ENCODE results near the gene BCL2L1. TPM values are rescaled to one million over a fixed set of nuclear protein-coding genes. Genes with fewer than 3 reads are reported as not detected.

The BCL2L1 gene
- polyA plus RNA-seq, 1 of the 3 experiments (the other 2 are of a cell fraction) = 99.9 TPM

DNA sequence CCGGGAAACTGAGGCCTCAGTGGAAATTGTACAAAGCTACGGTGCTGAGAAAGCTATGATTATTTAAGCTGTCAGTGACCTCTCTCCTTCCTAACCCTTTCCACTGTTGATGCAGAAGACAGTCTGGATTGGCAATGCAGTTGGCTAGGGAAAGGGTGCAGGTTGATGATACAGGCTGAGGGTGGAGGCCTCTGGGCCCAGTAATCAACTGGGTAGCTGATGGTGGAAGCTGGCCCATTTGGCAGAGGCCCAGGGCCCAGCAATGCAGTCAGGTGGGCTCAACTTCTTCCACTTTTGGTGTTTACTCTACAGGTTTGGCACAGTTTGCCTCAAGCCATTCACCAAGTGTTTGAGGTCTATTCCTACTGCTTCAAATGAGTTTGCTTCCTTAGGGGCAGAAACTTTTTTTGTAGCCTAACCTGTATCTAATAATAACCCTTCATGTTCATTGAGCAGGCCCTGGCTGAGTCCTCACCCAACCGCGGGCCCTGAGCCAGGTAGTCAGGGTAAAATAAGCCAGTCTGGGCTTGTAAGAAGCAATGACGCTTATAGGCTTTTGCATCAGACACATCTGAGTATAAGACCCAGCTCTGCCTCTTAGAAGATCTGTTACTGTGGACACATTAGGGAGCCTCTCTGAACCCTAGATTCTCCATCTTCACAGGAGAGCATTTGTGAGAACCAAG, 12.1 kb downstream of the BCL2L1 start (continued):
- TF ChIP-seq, protein P1, sequence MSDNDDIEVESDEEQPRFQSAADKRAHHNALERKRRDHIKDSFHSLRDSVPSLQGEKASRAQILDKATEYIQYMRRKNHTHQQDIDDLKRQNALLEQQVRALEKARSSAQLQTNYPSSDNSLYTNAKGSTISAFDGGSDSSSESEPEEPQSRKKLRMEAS (IDR thresholded peaks at IDR 0.05; ENCODE audit: low read depth) = no peak
- no peak for TF ChIP-seq MXI1 (IDR thresholded peaks at IDR 0.05; ENCODE audit: low read depth, low read length)
- no peak for TF ChIP-seq NFIC (IDR thresholded peaks at IDR 0.05; ENCODE audit: borderline replicate concordance)
- TF ChIP-seq GABPA (IDR thresholded peaks at IDR 0.05; ENCODE audit: low read depth) = no peak
- no peak for TF ChIP-seq FOXM1 (IDR thresholded peaks at IDR 0.05; ENCODE audit: low read depth)
- no peak for TF ChIP-seq EP300 (IDR thresholded peaks at IDR 0.05; ENCODE audit: borderline replicate concordance in 1 of 2, low read depth in 1 of 2, low read length in 1 of 2)

DNA sequence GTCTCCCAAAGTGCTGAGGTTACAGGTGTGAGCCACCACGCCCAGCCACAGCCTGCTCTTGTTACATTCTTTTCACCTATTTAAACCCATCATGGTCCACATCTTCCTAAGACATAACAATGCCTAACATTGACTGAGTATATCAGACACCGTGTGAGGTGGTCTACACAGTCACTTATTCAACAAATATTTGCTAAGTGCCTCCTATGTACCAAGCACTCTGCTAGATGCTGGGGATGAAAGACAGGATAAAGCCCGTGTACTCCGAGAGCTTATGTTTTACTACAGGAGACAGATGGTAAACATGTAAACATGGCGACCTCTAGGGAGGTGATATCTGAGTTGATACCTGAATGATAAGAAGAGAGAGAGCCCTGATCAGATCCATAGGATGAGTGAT, 12.7 kb downstream of the BCL2L1 start:
- no peaks in the 10 kb centered on the region for H3K9me2 ChIP-seq
- peaks cover 88% of the 10 kb centered on the region for H3K79me2 ChIP-seq (ENCODE audit: insufficient read depth)
- TF ChIP-seq RXRA (IDR thresholded peaks at IDR 0.05; ENCODE audit: borderline replicate concordance, low read depth) = no peak
- no peak for TF ChIP-seq SIN3A (IDR thresholded peaks at IDR 0.05; ENCODE audit: borderline replicate concordance, low read depth, low read length)
- TF ChIP-seq TAF1 (IDR thresholded peaks at IDR 0.05; ENCODE audit: borderline replicate concordance, low read depth, low read length) = no peak
- no peak for TF ChIP-seq MEF2A (IDR thresholded peaks at IDR 0.05; ENCODE audit: borderline replicate concordance, low read depth)
- WGBS (ENCODE audit: low lambda C conversion rate) = 89% methylated on average over 5 of the region's 5 CpGs
- no peak overlapping the region for H3K4me3 ChIP-seq (ENCODE audit: low read depth in 2 of 2, low read length in 1 of 2)
- H3K27me3 ChIP-seq (ENCODE audit: insufficient read depth) = no peaks in the 10 kb centered on the region
- ChIA-PET POLR2A (no interaction called here), CTCF (interaction anchor here (2.2 to 3.0 kb wide), 2 partner anchors 48 to 97 kb away, joined by 5 to 12 read pairs; no protein-coding TSS in a partner anchor)
- no peak for DNase-seq
- H3K9me3 ChIP-seq = no peaks in the 10 kb centered on the region
- H3K9ac ChIP-seq = no peak overlapping the region
- H3K4me1 ChIP-seq (ENCODE audit: control insufficient read depth in 1 of 2, insufficient read depth in 2 of 2, low read depth in 1 of 2, low read length in 1 of 2) = peaks cover 25 to 43% of the 10 kb centered on the region in 2 experiments
- no peak overlapping the region for H3K4me2 ChIP-seq
- no peak overlapping the region for H2AFZ ChIP-seq (ENCODE audit: low read depth)
- peaks cover 49 to 72% of the 10 kb centered on the region in 2 experiments for H3K36me3 ChIP-seq (replicated peaks in 1 of 2; ENCODE audit: control insufficient read depth in 1 of 2, insufficient read depth in 2 of 2, low read length in 1 of 2)
- H3K27ac ChIP-seq (ENCODE audit: low read depth in 2 of 2, low read length in 1 of 2) = no peak overlapping the region
- no peaks in the 10 kb centered on the region for H4K20me1 ChIP-seq (ENCODE audit: insufficient read depth)
- peaks cover 53% of the 10 kb centered on the region for H3F3A ChIP-seq (replicated peaks; ENCODE audit: insufficient read depth)

DNA sequence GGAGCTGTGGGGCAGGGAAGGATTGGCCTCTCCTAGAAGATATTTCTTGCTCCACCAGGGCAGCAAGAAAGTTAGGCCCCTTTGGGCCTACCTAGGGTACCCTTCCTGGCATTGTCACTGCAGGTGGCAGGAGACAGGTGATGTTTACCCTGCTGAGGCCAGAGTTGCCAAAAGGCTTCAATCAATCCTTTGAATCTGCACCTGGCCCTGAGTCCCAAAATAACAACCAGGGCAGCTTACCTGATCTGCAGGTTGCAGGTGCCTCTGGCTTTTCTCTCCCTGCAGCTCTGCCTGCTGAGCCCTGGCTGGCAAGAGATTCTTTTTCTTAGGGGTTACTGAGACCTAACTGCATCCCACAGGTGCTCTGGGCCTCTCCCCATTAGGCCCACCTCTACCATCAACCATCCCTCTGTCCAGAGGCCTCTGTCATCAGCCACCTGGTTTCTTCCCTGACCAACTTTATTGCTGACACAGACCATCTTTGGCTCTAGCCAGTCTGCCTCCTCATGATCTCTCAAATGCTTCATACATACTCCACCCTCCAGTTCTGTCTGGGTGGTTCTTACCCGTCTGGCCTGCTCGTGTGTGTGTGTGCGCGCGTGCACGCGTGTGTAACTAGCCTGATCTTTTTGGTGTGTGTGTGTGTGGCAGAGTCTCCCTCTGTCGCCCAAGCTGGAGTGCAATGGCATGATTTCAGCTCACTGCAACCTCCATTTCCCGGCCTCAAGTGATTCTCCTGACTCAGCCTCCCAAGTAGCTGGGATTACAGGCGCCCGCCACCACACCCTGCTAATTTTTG, 13.7 kb downstream of the BCL2L1 start:
- no peak for TF ChIP-seq SIN3A (IDR thresholded peaks at IDR 0.05; ENCODE audit: borderline replicate concordance, low read depth, low read length)
- no peak for TF ChIP-seq RXRA (IDR thresholded peaks at IDR 0.05; ENCODE audit: borderline replicate concordance, low read depth)
- no peak for TF ChIP-seq GATA2 (CRISPR knock-in tag; IDR thresholded peaks at IDR 0.05)
- no peak for DNase-seq
- peaks cover 88% of the 10 kb centered on the region for H3K79me2 ChIP-seq (ENCODE audit: insufficient read depth)
- H3K4me2 ChIP-seq = no peak overlapping the region
- no peak overlapping the region for H2AFZ ChIP-seq (ENCODE audit: low read depth)
- ChIA-PET POLR2A (no interaction called here), CTCF (interaction anchor here (1.6 to 3.0 kb wide), 2 partner anchors 15 to 47 kb away, joined by 8 to 12 read pairs; partner anchors contain the start of gene BCL2L1)
- H3K4me3 ChIP-seq (ENCODE audit: low read depth in 2 of 2, low read length in 1 of 2) = no peak overlapping the region
- peaks cover 51% of the 10 kb centered on the region for H3F3A ChIP-seq (replicated peaks; ENCODE audit: insufficient read depth)
- H3K27ac ChIP-seq (ENCODE audit: low read depth in 2 of 2, low read length in 1 of 2) = no peak overlapping the region
- H3K36me3 ChIP-seq (replicated peaks in 1 of 2; ENCODE audit: control insufficient read depth in 1 of 2, insufficient read depth in 2 of 2, low read length in 1 of 2) = peaks cover 44 to 65% of the 10 kb centered on the region in 2 experiments
- H3K9ac ChIP-seq = no peak overlapping the region
- H4K20me1 ChIP-seq (ENCODE audit: insufficient read depth) = no peaks in the 10 kb centered on the region
- peaks cover 23 to 43% of the 10 kb centered on the region in 2 experiments for H3K4me1 ChIP-seq (ENCODE audit: control insufficient read depth in 1 of 2, insufficient read depth in 2 of 2, low read depth in 1 of 2, low read length in 1 of 2)
- WGBS (ENCODE audit: low lambda C conversion rate) = 96% methylated on average over 11 of the region's 11 CpGs
- H3K9me3 ChIP-seq = no peaks in the 10 kb centered on the region
- H3K27me3 ChIP-seq (ENCODE audit: insufficient read depth) = no peaks in the 10 kb centered on the region
- H3K9me2 ChIP-seq = no peaks in the 10 kb centered on the region

Data from SK-N-SH (cell line).